Measurements from ENCODE around the gene EPC2. TPM values are rescaled to one million over a fixed set of nuclear protein-coding genes. Genes with fewer than 3 reads are reported as not detected.

EPC2 gene
- total RNA-seq, 1 experiment from 2014 or later: 19.6 TPM

DNA sequence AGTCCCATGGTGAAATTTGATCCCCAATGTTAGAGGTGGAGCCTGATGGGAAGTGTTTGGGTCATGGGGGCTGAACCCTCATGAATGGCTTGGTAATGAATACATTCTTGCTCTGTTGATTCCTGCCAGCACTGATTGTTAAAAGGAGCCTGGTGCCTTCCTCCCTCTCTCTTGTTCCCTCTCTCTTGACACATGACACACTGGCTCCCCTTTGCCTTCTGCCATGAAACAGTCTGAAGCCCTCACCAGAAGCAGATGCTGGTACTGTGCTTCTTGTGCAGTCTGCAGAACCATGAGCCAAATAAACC lies 30.6 kb upstream of the EPC2 start:
- ChIA-PET CTCF (no interaction called here), RAD21 (ENCODE audit: low non-redundant PET in 1 of 2, low total read pairs in 2 of 2, uncharacterized antibody in 2 of 2, unreplicated experiment in 2 of 2) (no interaction called here), POLR2A (no interaction called here)
- intact Hi-C loops (cut with micrococcal nuclease): no loop called here
- no peaks in the 10 kb centered on the region for H3K79me2 ChIP-seq (ENCODE audit: insufficient read depth, low read length)
- no peaks in the 10 kb centered on the region for H3K9me3 ChIP-seq (ENCODE audit: control insufficient read depth in 1 of 2, insufficient read depth in 1 of 2, low read depth in 1 of 2, low read length in 2 of 2)
- no peak for DNase-seq (ENCODE audit: low read depth, low spot score)
- no peaks in the 10 kb centered on the region for H3K27me3 ChIP-seq (ENCODE audit: insufficient read depth, low read length)
- no peak overlapping the region for H3K9ac ChIP-seq (ENCODE audit: low read length)
- peak; percentile 25; the same call in 1 of the 2 replicates for ATAC-seq
- H2AFZ ChIP-seq (ENCODE audit: low read depth, low read length, poor library complexity, severe bottlenecking): peak overlapping the region; percentile 19
- no peak overlapping the region for H3K27ac ChIP-seq (ENCODE audit: low read depth, low read length)
- no peak overlapping the region for H3K4me3 ChIP-seq (replicated peaks in 1 of 2; ENCODE audit: low read depth in 1 of 2, low read length in 2 of 2)
- no peaks in the 10 kb centered on the region for H4K20me1 ChIP-seq (ENCODE audit: insufficient read depth)
- H3K4me1 ChIP-seq (ENCODE audit: control insufficient read depth in 1 of 2, insufficient read depth in 2 of 2, low read length in 2 of 2): peaks cover 10 to 20% of the 10 kb centered on the region in 2 experiments
- no peaks in the 10 kb centered on the region for H3K36me3 ChIP-seq (ENCODE audit: control insufficient read depth in 1 of 2, insufficient read depth in 2 of 2, low read length in 2 of 2)
- H3K4me2 ChIP-seq (ENCODE audit: low read length): peak overlapping the region; percentile 27
- TF ChIP-seq EZH2 (IDR thresholded peaks at IDR 0.05): no peak
- TF ChIP-seq CEBPB (IDR thresholded peaks at IDR 0.05; ENCODE audit: low read depth): no peak
- TF ChIP-seq CBX3 (IDR thresholded peaks at IDR 0.05; ENCODE audit: low read depth): no peak
- TF ChIP-seq YY1 (IDR thresholded peaks at IDR 0.05; ENCODE audit: extremely low read depth, insufficient replicate concordance, low read depth, low read length): no peak
- TF ChIP-seq ZFX (IDR thresholded peaks at IDR 0.05): no peak
- TF ChIP-seq JUND (IDR thresholded peaks at IDR 0.05): no peak
- H3K9me2 ChIP-seq (ENCODE audit: insufficient read depth): no peaks in the 10 kb centered on the region
- no TSS peak for BruUV-seq (replicated peaks)

DNA sequence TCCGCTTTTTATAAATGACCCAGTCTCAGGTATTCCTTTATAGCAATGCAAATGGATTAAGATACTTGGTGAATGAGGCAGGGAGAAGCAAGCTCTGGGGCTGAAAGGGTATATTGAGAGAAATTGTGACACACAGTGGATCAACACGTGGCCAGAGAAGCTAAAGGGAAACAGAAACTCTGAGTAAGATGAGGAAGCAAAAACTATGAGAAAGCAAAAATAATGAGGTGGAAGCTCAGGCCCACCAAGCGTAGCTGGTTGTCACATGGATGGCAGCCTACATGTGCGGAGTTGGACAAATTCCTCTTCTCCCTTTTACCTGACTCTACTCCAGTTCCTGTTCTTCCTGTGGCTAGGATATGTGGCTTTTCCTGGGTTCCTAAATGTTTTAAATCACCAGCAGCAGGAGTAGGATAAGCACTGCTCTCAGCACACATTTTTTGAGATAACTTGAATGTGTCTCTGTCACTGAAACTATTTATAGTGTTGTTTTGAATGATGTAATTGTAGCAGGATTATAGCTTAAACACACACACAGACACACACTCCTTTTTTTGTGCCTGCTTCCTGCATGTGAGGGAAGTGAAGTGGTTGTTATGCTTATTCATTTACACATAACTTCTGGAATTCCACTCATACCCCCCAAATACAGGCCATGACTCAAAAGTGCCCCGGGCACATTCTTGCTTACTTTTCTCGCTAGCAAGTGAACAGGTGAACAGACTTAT lies 30.1 kb upstream of the EPC2 start:
- H3K79me2 ChIP-seq (ENCODE audit: insufficient read depth, low read length): no peaks in the 10 kb centered on the region
- no peak overlapping the region for H3K27ac ChIP-seq (ENCODE audit: low read depth, low read length)
- BruUV-seq (replicated peaks): no TSS peak
- ATAC-seq (peak; percentile 44; the same call in 1 of the 2 replicates), DNase-seq (ENCODE audit: low read depth, low spot score) (peak; percentile 4)
- no peak overlapping the region for H3K4me3 ChIP-seq (replicated peaks in 1 of 2; ENCODE audit: low read depth in 1 of 2, low read length in 2 of 2)
- H4K20me1 ChIP-seq (ENCODE audit: insufficient read depth): no peaks in the 10 kb centered on the region
- H3K9me3 ChIP-seq (ENCODE audit: control insufficient read depth in 1 of 2, insufficient read depth in 1 of 2, low read depth in 1 of 2, low read length in 2 of 2): no peaks in the 10 kb centered on the region
- H2AFZ ChIP-seq (ENCODE audit: low read depth, low read length, poor library complexity, severe bottlenecking): peak overlapping the region; percentile 48
- RAD21 ChIA-PET (ENCODE audit: low non-redundant PET in 1 of 2, low total read pairs in 2 of 2, uncharacterized antibody in 2 of 2, unreplicated experiment in 2 of 2): no interaction called here
- H3K4me1 ChIP-seq (ENCODE audit: control insufficient read depth in 1 of 2, insufficient read depth in 2 of 2, low read length in 2 of 2): peaks cover 10 to 20% of the 10 kb centered on the region in 2 experiments
- intact Hi-C loops (cut with micrococcal nuclease): no loop called here
- H3K9ac ChIP-seq (ENCODE audit: low read length): no peak overlapping the region
- H3K4me2 ChIP-seq (ENCODE audit: low read length): peak overlapping the region; percentile 27
- CTCF ChIA-PET: no interaction called here
- POLR2A ChIA-PET: interaction anchor here (0.6 kb wide), 1 partner anchor 262 kb away, joined by 3 read pairs; no protein-coding TSS in a partner anchor
- no peaks in the 10 kb centered on the region for H3K9me2 ChIP-seq (ENCODE audit: insufficient read depth)
- H3K27me3 ChIP-seq (ENCODE audit: insufficient read depth, low read length): no peaks in the 10 kb centered on the region
- no peaks in the 10 kb centered on the region for H3K36me3 ChIP-seq (ENCODE audit: control insufficient read depth in 1 of 2, insufficient read depth in 2 of 2, low read length in 2 of 2)
- TF ChIP-seq, protein P1, sequence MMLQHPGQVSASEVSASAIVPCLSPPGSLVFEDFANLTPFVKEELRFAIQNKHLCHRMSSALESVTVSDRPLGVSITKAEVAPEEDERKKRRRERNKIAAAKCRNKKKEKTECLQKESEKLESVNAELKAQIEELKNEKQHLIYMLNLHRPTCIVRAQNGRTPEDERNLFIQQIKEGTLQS (IDR thresholded peaks at IDR 0.05): no peak
- TF ChIP-seq TCF7L2 (IDR thresholded peaks at IDR 0.05; ENCODE audit: borderline replicate concordance, extremely low read depth, insufficient read depth, insufficient read length) (no peak), SRF (IDR thresholded peaks at IDR 0.05; ENCODE audit: low read depth) (no peak), ZFX (IDR thresholded peaks at IDR 0.05) (no peak), EGR1 (IDR thresholded peaks at IDR 0.05; ENCODE audit: low read depth) (no peak), EZH2 (IDR thresholded peaks at IDR 0.05) (no peak), POLR2AphosphoS5 (IDR thresholded peaks at IDR 0.05; ENCODE audit: low read depth, low read length) (no peak), POLR2A (IDR thresholded peaks at IDR 0.05; ENCODE audit: borderline replicate concordance, extremely low read depth, insufficient read depth, insufficient read length) (no peak), CEBPB (IDR thresholded peaks at IDR 0.05; ENCODE audit: low read depth) (no peak), ELF1 (IDR thresholded peaks at IDR 0.05; ENCODE audit: borderline replicate concordance, low read depth) (no peak), YY1 (IDR thresholded peaks at IDR 0.05; ENCODE audit: extremely low read depth, insufficient replicate concordance, low read depth, low read length) (no peak), JUND (IDR thresholded peaks at IDR 0.05) (no peak), RAD21 (IDR thresholded peaks at IDR 0.05; ENCODE audit: low read depth) (no peak)
- TF ChIP-seq, protein P2, sequence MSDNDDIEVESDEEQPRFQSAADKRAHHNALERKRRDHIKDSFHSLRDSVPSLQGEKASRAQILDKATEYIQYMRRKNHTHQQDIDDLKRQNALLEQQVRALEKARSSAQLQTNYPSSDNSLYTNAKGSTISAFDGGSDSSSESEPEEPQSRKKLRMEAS (IDR thresholded peaks at IDR 0.05): no peak
- TF ChIP-seq, protein P3, sequence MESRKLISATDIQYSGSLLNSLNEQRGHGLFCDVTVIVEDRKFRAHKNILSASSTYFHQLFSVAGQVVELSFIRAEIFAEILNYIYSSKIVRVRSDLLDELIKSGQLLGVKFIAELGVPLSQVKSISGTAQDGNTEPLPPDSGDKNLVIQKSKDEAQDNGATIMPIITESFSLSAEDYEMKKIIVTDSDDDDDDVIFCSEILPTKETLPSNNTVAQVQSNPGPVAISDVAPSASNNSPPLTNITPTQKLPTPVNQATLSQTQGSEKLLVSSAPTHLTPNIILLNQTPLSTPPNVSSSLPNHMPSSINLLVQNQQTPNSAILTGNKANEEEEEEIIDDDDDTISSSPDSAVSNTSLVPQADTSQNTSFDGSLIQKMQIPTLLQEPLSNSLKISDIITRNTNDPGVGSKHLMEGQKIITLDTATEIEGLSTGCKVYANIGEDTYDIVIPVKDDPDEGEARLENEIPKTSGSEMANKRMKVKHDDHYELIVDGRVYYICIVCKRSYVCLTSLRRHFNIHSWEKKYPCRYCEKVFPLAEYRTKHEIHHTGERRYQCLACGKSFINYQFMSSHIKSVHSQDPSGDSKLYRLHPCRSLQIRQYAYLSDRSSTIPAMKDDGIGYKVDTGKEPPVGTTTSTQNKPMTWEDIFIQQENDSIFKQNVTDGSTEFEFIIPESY (IDR thresholded peaks at IDR 0.05; ENCODE audit: extremely low read depth, insufficient replicate concordance, low read length): no peak

Measured in HCT116 (cell line).